HCT116 (cell line): Measurements from ENCODE around the gene SOD1. TPM values are rescaled to one million over a fixed set of nuclear protein-coding genes. Genes with fewer than 3 reads are reported as not detected.

ENCODE experiments used
- ATAC-seq: fragments of 200-7000 bp; cut with Tn5 transposase; 2 replicates; pipeline ENCODE4 v1.9.1; 2020; ENCODE audit warnings: mild to moderate bottlenecking, moderate library complexity
- BruUV-seq: library from RNA; stranded (reverse); fragments of 400-500 nt; replicated peaks from 2 replicates; lab custom pipeline; 2021; lab: Mats Ljungman, UMichigan
- CTCF ChIA-PET: fragments of 300-600 bp; sonication (Branson Sonifier 250); formaldehyde crosslinking; loops from one replicate; lab custom pipeline; 2021; ENCODE audit warnings: antibody characterized with exemption; lab: Charles Lee
- POLR2A ChIA-PET: fragments of 300-600, 350-600 bp; sonication (Branson Sonifier 250); formaldehyde crosslinking; loops from one replicate; lab custom pipeline; 2021; ENCODE audit warnings: antibody characterized with exemption; lab: Charles Lee
- RAD21 ChIA-PET, 2 experiments: fragments of 300-600 bp; sonication (Branson Sonifier 250); formaldehyde crosslinking; loops; one replicate each; lab custom pipeline; 2023; ENCODE audit warnings: low total read pairs in 2 of 2; ENCODE audit not compliant: uncharacterized antibody in 2 of 2, unreplicated experiment in 2 of 2, low non-redundant PET in 1 of 2; lab: Charles Lee
- DNase-seq: peaks from one replicate; pipeline ENCODE4 v3.0.0-alpha.2; 2010; ENCODE audit warnings: low read depth, low spot score
- H2AFZ ChIP-seq: fragments of 200-600 bp; shearing (Covaris generic), sonication (generic); 2 replicates; pipeline ENCODE4 v1.6.1; 2017; ENCODE audit warnings: low read depth, mixed run types, mixed read lengths, antibody characterized with exemption, low read length; ENCODE audit not compliant: poor library complexity, severe bottlenecking
- H3K27ac ChIP-seq: 2 replicates; pipeline ENCODE4 v1.5.1; 2012; ENCODE audit warnings: low read depth, low read length
- H3K27me3 ChIP-seq: fragments of 200-600 bp; sonication (generic); 2 replicates; pipeline ENCODE4 v1.6.1; 2016; ENCODE audit warnings: mixed run types, low read length, mixed read lengths; ENCODE audit not compliant: insufficient read depth
- H3K36me3 ChIP-seq, 2 experiments: fragments of 200-500 bp in 1 of 2; fragments of 200-600 bp in 1 of 2; sonication (Bioruptor generic) in 1 of 2; sonication (generic) in 1 of 2; 2 replicates each; pipeline versions ENCODE4 v1.5.1 to v1.6.1; 2014 to 2016; ENCODE audit warnings: low read length in 2 of 2, inconsistent platforms in 1 of 2, mixed read lengths in 1 of 2, mixed run types in 1 of 2; ENCODE audit not compliant: insufficient read depth in 2 of 2, control insufficient read depth in 1 of 2
- H3K4me1 ChIP-seq, 2 experiments: fragments of 200-600 bp in 1 of 2; sonication (generic) in 1 of 2; 2 replicates each; pipeline versions ENCODE4 v1.5.1 to v1.6.1; 2012 to 2017; ENCODE audit warnings: low read length in 2 of 2, inconsistent platforms in 1 of 2, mild to moderate bottlenecking in 1 of 2, mixed read lengths in 1 of 2, mixed run types in 1 of 2, moderate library complexity in 1 of 2; ENCODE audit not compliant: insufficient read depth in 2 of 2, control insufficient read depth in 1 of 2
- H3K4me2 ChIP-seq: fragments of 200-600 bp; sonication (generic); 2 replicates; pipeline ENCODE4 v1.6.1; 2017; ENCODE audit warnings: mixed run types, low read length, mixed read lengths
- H3K4me3 ChIP-seq, 2 experiments: fragments of 200-600 bp in 1 of 2; sonication (generic) in 1 of 2; replicated peaks in 1 of 2; 2 replicates each; pipeline ENCODE4 v1.5.1; 2011 to 2016; ENCODE audit warnings: low read length in 2 of 2, control low read depth in 1 of 2, low read depth in 1 of 2, mild to moderate bottlenecking in 1 of 2, mixed read lengths in 1 of 2, mixed run types in 1 of 2
- H3K79me2 ChIP-seq: fragments of 200-600 bp; sonication (generic); 2 replicates; pipeline ENCODE4 v1.6.1; 2017; ENCODE audit warnings: mild to moderate bottlenecking, mixed run types, low read length, moderate library complexity, mixed read lengths; ENCODE audit not compliant: insufficient read depth
- H3K9ac ChIP-seq: fragments of 200-600 bp; sonication (generic); 2 replicates; pipeline ENCODE4 v1.6.1; 2016; ENCODE audit warnings: low read length, mixed read lengths
- H3K9me2 ChIP-seq: fragments of 200-600 bp; sonication (generic), shearing (Covaris generic); 2 replicates; pipeline ENCODE4 v1.6.1; 2017; ENCODE audit warnings: mixed run types, mild to moderate bottlenecking, moderate library complexity; ENCODE audit not compliant: insufficient read depth
- H3K9me3 ChIP-seq, 2 experiments: fragments of 200-500 bp in 1 of 2; fragments of 200-600 bp in 1 of 2; sonication (Bioruptor generic) in 1 of 2; sonication (generic) in 1 of 2; 2 replicates each; pipeline ENCODE4 v1.6.1; 2014 to 2017; ENCODE audit warnings: low read length in 2 of 2, mixed read lengths in 2 of 2, inconsistent platforms in 1 of 2, low read depth in 1 of 2, mild to moderate bottlenecking in 1 of 2, mixed run types in 1 of 2, moderate library complexity in 1 of 2; ENCODE audit not compliant: control insufficient read depth in 1 of 2, insufficient read depth in 1 of 2
- H4K20me1 ChIP-seq: fragments of 200-600 bp; sonication (generic), shearing (Covaris generic); 2 replicates; pipeline ENCODE4 v1.6.1; 2017; ENCODE audit warnings: mixed run types, mild to moderate bottlenecking, moderate library complexity; ENCODE audit not compliant: insufficient read depth
- ELF1 ChIP-seq: IDR thresholded peaks from 2 replicates; pipeline ENCODE4 v1.6.1; 2012; ENCODE audit warnings: low read depth, borderline replicate concordance
- EZH2 ChIP-seq: fragments of 200-600 bp; sonication (generic); IDR thresholded peaks from 2 replicates; pipeline ENCODE4 v1.6.1; 2017; ENCODE audit warnings: antibody characterized with exemption, mixed run types
- EZH2phosphoT487 ChIP-seq: fragments of 200-600 bp; IDR thresholded peaks from 2 replicates; pipeline ENCODE4 v1.6.1; 2018; ENCODE audit warnings: antibody characterized with exemption, borderline replicate concordance
- FOSL1 ChIP-seq: IDR thresholded peaks from 2 replicates; pipeline ENCODE4 v1.6.1; 2012; ENCODE audit warnings: low read depth
- JUND ChIP-seq: IDR thresholded peaks from 2 replicates; pipeline ENCODE4 v1.6.1; 2012
- POLR2A ChIP-seq: IDR thresholded peaks from 2 replicates; pipeline ENCODE4 v1.7.0; 2011; ENCODE audit warnings: borderline replicate concordance; ENCODE audit not compliant: insufficient read depth, insufficient read length; ENCODE audit errors: extremely low read depth
- POLR2AphosphoS5 ChIP-seq: IDR thresholded peaks from 2 replicates; pipeline ENCODE4 v1.6.1; 2011; ENCODE audit warnings: mild to moderate bottlenecking, low read depth, low read length, moderate library complexity
- RAD21 ChIP-seq: IDR thresholded peaks from 2 replicates; pipeline ENCODE4 v1.6.1; 2012; ENCODE audit warnings: low read depth, mild to moderate bottlenecking
- SIN3A ChIP-seq: IDR thresholded peaks from 2 replicates; pipeline ENCODE4 v1.6.1; 2012; ENCODE audit warnings: low read depth
- SP1 ChIP-seq: IDR thresholded peaks from 2 replicates; pipeline ENCODE4 v1.6.1; 2012; ENCODE audit warnings: low read depth
- TCF7L2 ChIP-seq: IDR thresholded peaks from 2 replicates; pipeline ENCODE4 v1.7.0; 2011; ENCODE audit warnings: borderline replicate concordance, inconsistent platforms; ENCODE audit not compliant: insufficient read depth, insufficient read length; ENCODE audit errors: extremely low read depth
- ZFX ChIP-seq: fragments of 450-650 bp; IDR thresholded peaks from 2 replicates; pipeline ENCODE4 v1.6.1; 2017
- ZNF274 ChIP-seq: fragments of 200-500 bp; sonication (Bioruptor generic); IDR thresholded peaks from 2 replicates; pipeline ENCODE4 v1.6.1; 2014; ENCODE audit warnings: mild to moderate bottlenecking, low read depth, low read length, inconsistent platforms
- intact Hi-C: fragments of 100-400 bp; cut with micrococcal nuclease; formaldehyde crosslinking; loops from 2 replicates; pipeline ENCODE4 v1.10.0; 2022
- total RNA-seq: library from RNA; stranded (reverse); gene quantifications from one replicate; pipeline ENCODE4 v1.2.1, GENCODE V29; 2021; ENCODE audit not compliant: unreplicated experiment
- TF ChIP-seq, protein P1 (sequence below): IDR thresholded peaks from 2 replicates; pipeline ENCODE4 v1.6.1; 2012; ENCODE audit warnings: low read depth
- TF ChIP-seq, protein P2 (sequence below): IDR thresholded peaks from 2 replicates; pipeline ENCODE4 v1.6.1; 2012
- TF ChIP-seq, protein P3 (sequence below), 3 experiments: fragments of 200-600 bp in 1 of 3; sonication (generic) in 1 of 3; IDR thresholded peaks in 2 of 3; conservative IDR thresholded peaks in 1 of 3; 2 replicates each; pipeline ENCODE4 v1.5.1; 2012 to 2017; ENCODE audit warnings: low read depth in 2 of 3, low read length in 2 of 3, antibody characterized with exemption in 1 of 3, borderline replicate concordance in 1 of 3, control low read depth in 1 of 3, mild to moderate bottlenecking in 1 of 3, mixed read lengths in 1 of 3, mixed run types in 1 of 3, moderate library complexity in 1 of 3; ENCODE audit not compliant: insufficient read depth in 1 of 3
- TF ChIP-seq, protein P4 (sequence below): IDR thresholded peaks from 2 replicates; pipeline ENCODE4 v1.6.1; 2012

The SOD1 gene
- total RNA-seq, 1 experiment from 2014 or later: 419 TPM

DNA sequence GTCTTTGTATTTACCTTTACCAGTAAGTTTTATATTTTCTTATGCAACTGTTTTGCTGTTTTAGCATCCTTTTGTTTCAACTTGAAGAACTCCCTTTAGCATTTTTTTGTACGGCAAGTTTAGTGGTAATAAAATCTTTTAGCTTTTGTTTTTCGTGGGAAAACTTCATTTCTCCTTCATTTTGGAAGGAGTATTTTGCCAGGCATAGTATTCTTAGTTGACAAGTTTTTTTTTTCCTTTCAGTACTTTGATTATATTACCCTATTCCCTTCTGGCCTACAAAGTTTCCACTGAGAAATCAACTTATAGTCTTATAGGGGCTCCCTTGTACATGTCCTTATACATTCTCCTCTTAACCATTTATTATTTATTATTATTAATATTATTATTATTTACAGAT is 22.6 kb upstream of the SOD1 start:
- CTCF ChIA-PET: interaction anchor here (0.7 kb wide), 1 partner anchor 753 kb away, joined by 4 read pairs; no protein-coding TSS in a partner anchor
- DNase-seq: no peak
- no peak for ATAC-seq
- intact Hi-C loops: no loop called here
- no peak overlapping the region for H3K27ac ChIP-seq
- H3K9ac ChIP-seq: no peak overlapping the region
- RAD21 ChIA-PET: no interaction called here
- H3K4me2 ChIP-seq: no peak overlapping the region
- no peaks in the 10 kb centered on the region for H3K36me3 ChIP-seq
- H3K9me3 ChIP-seq: no peaks in the 10 kb centered on the region
- POLR2A ChIA-PET: no interaction called here
- TF ChIP-seq EZH2 (no peak), FOSL1 (no peak), JUND (no peak), ELF1 (no peak), EZH2phosphoT487 (no peak), POLR2A (no peak), POLR2AphosphoS5 (no peak), RAD21 (no peak), SIN3A (no peak), SP1 (no peak), ZFX (no peak), ZNF274 (no peak), TCF7L2 (no peak)
- TF ChIP-seq, protein P1, sequence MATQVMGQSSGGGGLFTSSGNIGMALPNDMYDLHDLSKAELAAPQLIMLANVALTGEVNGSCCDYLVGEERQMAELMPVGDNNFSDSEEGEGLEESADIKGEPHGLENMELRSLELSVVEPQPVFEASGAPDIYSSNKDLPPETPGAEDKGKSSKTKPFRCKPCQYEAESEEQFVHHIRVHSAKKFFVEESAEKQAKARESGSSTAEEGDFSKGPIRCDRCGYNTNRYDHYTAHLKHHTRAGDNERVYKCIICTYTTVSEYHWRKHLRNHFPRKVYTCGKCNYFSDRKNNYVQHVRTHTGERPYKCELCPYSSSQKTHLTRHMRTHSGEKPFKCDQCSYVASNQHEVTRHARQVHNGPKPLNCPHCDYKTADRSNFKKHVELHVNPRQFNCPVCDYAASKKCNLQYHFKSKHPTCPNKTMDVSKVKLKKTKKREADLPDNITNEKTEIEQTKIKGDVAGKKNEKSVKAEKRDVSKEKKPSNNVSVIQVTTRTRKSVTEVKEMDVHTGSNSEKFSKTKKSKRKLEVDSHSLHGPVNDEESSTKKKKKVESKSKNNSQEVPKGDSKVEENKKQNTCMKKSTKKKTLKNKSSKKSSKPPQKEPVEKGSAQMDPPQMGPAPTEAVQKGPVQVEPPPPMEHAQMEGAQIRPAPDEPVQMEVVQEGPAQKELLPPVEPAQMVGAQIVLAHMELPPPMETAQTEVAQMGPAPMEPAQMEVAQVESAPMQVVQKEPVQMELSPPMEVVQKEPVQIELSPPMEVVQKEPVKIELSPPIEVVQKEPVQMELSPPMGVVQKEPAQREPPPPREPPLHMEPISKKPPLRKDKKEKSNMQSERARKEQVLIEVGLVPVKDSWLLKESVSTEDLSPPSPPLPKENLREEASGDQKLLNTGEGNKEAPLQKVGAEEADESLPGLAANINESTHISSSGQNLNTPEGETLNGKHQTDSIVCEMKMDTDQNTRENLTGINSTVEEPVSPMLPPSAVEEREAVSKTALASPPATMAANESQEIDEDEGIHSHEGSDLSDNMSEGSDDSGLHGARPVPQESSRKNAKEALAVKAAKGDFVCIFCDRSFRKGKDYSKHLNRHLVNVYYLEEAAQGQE: no peak
- TF ChIP-seq, protein P2, sequence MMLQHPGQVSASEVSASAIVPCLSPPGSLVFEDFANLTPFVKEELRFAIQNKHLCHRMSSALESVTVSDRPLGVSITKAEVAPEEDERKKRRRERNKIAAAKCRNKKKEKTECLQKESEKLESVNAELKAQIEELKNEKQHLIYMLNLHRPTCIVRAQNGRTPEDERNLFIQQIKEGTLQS: no peak
- TF ChIP-seq, protein P3, sequence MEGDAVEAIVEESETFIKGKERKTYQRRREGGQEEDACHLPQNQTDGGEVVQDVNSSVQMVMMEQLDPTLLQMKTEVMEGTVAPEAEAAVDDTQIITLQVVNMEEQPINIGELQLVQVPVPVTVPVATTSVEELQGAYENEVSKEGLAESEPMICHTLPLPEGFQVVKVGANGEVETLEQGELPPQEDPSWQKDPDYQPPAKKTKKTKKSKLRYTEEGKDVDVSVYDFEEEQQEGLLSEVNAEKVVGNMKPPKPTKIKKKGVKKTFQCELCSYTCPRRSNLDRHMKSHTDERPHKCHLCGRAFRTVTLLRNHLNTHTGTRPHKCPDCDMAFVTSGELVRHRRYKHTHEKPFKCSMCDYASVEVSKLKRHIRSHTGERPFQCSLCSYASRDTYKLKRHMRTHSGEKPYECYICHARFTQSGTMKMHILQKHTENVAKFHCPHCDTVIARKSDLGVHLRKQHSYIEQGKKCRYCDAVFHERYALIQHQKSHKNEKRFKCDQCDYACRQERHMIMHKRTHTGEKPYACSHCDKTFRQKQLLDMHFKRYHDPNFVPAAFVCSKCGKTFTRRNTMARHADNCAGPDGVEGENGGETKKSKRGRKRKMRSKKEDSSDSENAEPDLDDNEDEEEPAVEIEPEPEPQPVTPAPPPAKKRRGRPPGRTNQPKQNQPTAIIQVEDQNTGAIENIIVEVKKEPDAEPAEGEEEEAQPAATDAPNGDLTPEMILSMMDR (IDR thresholded peaks at IDR 0.05 in 2 of 3, conservative IDR thresholded peaks at IDR 0.05 in 1 of 3; ENCODE audit: borderline replicate concordance in 1 of 3, insufficient read depth in 1 of 3, low read depth in 2 of 3, low read length in 2 of 3): no peak
- TF ChIP-seq, protein P4, sequence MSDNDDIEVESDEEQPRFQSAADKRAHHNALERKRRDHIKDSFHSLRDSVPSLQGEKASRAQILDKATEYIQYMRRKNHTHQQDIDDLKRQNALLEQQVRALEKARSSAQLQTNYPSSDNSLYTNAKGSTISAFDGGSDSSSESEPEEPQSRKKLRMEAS: no peak
- no peak overlapping the region for H2AFZ ChIP-seq
- no peaks in the 10 kb centered on the region for H3K9me2 ChIP-seq
- no TSS peak for BruUV-seq
- no peaks in the 10 kb centered on the region for H3K4me1 ChIP-seq
- no peaks in the 10 kb centered on the region for H4K20me1 ChIP-seq
- H3K27me3 ChIP-seq: no peaks in the 10 kb centered on the region
- no peaks in the 10 kb centered on the region for H3K79me2 ChIP-seq
- H3K4me3 ChIP-seq: no peak overlapping the region
